Heart left ventricle (tissue), 13 donors: ENCODE results near the gene CHKA.

Experiments used
- CTCF ChIP-seq, 12 donors: fragments of 200-600 bp; sonication (generic) in 4 of 12; IDR thresholded peaks; one replicate each; pipeline versions ENCODE4 v1.5.0 to v1.8.0; 2018 to 2022; ENCODE audit warnings: antibody characterized with exemption in 12 of 12, mild to moderate bottlenecking in 5 of 12
- POLR2A ChIP-seq, 2 donors: fragments of 450-650 bp; IDR thresholded peaks; one replicate each; pipeline ENCODE4 v1.6.1; 2017; ENCODE audit warnings: antibody characterized with exemption in 2 of 2, mild to moderate bottlenecking in 2 of 2, moderate library complexity in 2 of 2
- donor health status: ischemic (EF 13 %, LVEDD 7.1; RV severe dilation, severe dysfunction).
- donor health status: DM: no; HTN: yes; CAD: no.
- donor health status: DM: no; HTN: no; CAD: no.
- donor health status: ischemic (EF 25% LVEDD 6.9; RV normal size, moderate dysfunction).
- donor health status: ischemic (EF 25% LVEDD 5.7; RV mildly dilated, moderate dysfunction).
- donor health status: ischemic (EF 35%, LVEDD 5.7; RV mildly dilated, moderate dysfunction).
- donor health status: nonischemic (EF 11% LVEDD 7.7; RV severe dilation, severe dysfunction).
- donor health status: DM: yes; HTN: yes; CAD: no.
- donor health status: PGD.
- donor health status: ischemic (EF 29% LVEDD 5.4; RV normal size, mild dysfunction).
- donor health status: nonischemic (EF 23%, LVEDD 6.1; RV moderate dilation, normal function).

DNA sequence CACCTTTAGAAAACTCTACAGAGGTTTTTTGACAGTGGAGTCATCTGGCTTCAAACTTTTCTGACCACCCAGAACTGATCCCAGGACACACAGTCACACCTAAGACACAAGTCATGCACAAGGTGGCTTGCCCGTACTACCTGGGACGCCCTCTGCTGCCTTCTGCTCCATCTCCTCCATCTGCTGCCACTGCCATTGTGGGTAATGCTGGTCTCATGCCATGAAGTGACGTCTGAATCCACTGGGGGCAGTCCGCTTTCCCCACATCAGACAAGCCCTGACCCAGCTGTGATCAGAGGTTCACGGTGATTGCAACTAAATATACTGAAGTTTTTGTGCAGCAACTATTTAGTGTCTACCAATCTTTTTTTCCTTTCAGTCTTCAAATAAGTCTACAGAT is 96.1 kb downstream of the CHKA start:
- no peak for TF ChIP-seq CTCF (IDR thresholded peaks at IDR 0.05)
- no peak for TF ChIP-seq POLR2A (IDR thresholded peaks at IDR 0.05)
